ENCODE measurements around the gene TCERG1L. TPM values are rescaled to one million over a fixed set of nuclear protein-coding genes. Genes with fewer than 3 reads are reported as not detected.

The TCERG1L gene
- total and polyA plus RNA-seq, 2 experiments from 2014 or later: 0.47 to 0.73 TPM

DNA sequence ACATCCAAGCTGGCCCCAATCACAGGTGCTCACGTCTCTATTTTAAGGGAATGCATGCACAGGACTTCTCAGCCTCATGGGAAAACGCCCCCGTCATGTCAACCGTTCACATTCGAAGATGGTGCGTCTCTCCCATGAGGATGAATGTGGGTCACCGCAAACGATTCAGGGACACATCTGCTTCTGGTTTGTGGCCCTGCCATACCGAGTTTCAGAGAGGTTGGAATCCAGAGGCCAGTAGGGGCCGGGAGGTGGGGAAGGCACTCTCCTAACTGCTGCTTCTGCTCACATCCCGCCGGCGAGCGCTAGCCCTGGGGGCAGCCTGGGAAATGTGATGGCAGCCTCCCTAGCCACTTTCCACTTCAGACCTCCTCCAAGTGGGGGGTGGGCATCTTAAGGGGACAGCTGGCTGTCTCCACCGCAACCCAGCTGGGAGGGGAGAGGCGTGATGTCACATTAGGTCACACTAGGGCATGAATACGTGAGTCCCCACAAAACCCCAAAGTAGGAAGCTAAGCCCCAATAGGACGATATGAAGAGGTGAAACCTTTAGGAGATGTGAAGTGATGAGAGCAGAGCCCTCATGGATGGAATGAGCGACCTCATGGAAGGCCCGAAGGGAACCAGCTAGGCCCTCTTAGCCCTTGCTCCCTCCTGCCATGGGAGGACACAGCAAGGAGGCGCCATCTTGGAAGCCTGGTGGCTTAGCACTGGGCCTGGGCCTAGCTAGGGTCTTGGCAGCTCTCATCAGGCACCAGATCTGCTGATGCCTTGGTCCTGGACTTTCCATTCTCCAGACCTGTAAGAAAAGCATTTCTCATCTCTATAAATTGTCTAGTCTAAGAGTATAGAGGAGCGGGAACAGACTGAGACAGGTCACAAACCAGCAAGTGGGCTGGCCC lies 107.8 kb downstream of the TCERG1L start:
- H3K79me2 ChIP-seq: no peaks in the 10 kb centered on the region
- no peaks in the 10 kb centered on the region for H3K9me2 ChIP-seq (replicated peaks; ENCODE audit: insufficient read depth)
- H3K27ac ChIP-seq: no peak overlapping the region
- H3K36me3 ChIP-seq (replicated peaks; ENCODE audit: insufficient read depth, low read depth): no peaks in the 10 kb centered on the region
- 97% methylated on average over 20 of the region's 22 CpGs for WGBS (ENCODE audit: low lambda C conversion rate, missing lambda C conversion rate)
- no peaks in the 10 kb centered on the region for H4K20me1 ChIP-seq (ENCODE audit: insufficient read depth, poor library complexity, severe bottlenecking)
- DNase-seq (ENCODE audit: low spot score): no peak
- no peak for TF ChIP-seq EZH2 (IDR thresholded peaks at IDR 0.05; ENCODE audit: borderline replicate concordance)
- TF ChIP-seq EZH2phosphoT487 (IDR thresholded peaks at IDR 0.05; ENCODE audit: low read depth, severe bottlenecking, unreplicated experiment): no peak
- TF ChIP-seq, protein P1, sequence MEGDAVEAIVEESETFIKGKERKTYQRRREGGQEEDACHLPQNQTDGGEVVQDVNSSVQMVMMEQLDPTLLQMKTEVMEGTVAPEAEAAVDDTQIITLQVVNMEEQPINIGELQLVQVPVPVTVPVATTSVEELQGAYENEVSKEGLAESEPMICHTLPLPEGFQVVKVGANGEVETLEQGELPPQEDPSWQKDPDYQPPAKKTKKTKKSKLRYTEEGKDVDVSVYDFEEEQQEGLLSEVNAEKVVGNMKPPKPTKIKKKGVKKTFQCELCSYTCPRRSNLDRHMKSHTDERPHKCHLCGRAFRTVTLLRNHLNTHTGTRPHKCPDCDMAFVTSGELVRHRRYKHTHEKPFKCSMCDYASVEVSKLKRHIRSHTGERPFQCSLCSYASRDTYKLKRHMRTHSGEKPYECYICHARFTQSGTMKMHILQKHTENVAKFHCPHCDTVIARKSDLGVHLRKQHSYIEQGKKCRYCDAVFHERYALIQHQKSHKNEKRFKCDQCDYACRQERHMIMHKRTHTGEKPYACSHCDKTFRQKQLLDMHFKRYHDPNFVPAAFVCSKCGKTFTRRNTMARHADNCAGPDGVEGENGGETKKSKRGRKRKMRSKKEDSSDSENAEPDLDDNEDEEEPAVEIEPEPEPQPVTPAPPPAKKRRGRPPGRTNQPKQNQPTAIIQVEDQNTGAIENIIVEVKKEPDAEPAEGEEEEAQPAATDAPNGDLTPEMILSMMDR (IDR thresholded peaks at IDR 0.05; ENCODE audit: poor library complexity): no peak
- H3K4me3 ChIP-seq: no peak overlapping the region
- no peaks in the 10 kb centered on the region for H3K27me3 ChIP-seq
- no peaks in the 10 kb centered on the region for H3K4me1 ChIP-seq (ENCODE audit: insufficient read depth)
- no peaks in the 10 kb centered on the region for H3K9me3 ChIP-seq (ENCODE audit: low read depth)
- no peak overlapping the region for H2AFZ ChIP-seq
- no peak overlapping the region for H3K4me2 ChIP-seq

DNA sequence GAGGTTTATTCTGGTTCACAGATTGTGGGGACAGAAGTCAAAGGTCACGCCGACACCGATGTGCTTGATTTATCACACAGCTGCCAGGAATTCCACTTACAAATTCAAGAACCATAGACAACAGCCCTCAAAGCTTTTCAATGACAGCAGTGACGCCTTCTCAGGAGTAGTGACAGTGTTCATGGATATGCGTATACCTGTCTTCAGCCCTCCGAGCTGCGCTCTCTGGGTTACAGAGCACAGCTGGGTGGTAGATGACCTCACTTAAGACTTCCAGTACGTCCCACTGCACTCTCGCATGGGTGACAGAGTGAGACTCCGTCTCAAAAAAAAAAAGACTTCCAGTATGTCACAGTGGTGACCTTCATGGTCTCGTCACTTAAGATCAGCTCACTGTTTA lies 108.5 kb downstream of the TCERG1L start:
- Histone ChIP-seq H3K4me1 (ENCODE audit: insufficient read depth) (no peaks in the 10 kb centered on the region), H3K79me2 (no peaks in the 10 kb centered on the region), H3K4me2 (no peak overlapping the region), H3K36me3 (replicated peaks; ENCODE audit: insufficient read depth, low read depth) (no peaks in the 10 kb centered on the region), H4K20me1 (ENCODE audit: insufficient read depth, poor library complexity, severe bottlenecking) (no peaks in the 10 kb centered on the region), H3K27me3 (no peaks in the 10 kb centered on the region), H3K9me2 (replicated peaks; ENCODE audit: insufficient read depth) (no peaks in the 10 kb centered on the region), H3K9me3 (ENCODE audit: low read depth) (no peaks in the 10 kb centered on the region), H3K27ac (no peak overlapping the region), H3K4me3 (no peak overlapping the region), H2AFZ (no peak overlapping the region)
- TF ChIP-seq EZH2phosphoT487 (IDR thresholded peaks at IDR 0.05; ENCODE audit: low read depth, severe bottlenecking, unreplicated experiment): no peak
- no peak for DNase-seq (ENCODE audit: low spot score)
- WGBS (ENCODE audit: low lambda C conversion rate, missing lambda C conversion rate): 94% methylated on average over 11 of the region's 11 CpGs

DNA sequence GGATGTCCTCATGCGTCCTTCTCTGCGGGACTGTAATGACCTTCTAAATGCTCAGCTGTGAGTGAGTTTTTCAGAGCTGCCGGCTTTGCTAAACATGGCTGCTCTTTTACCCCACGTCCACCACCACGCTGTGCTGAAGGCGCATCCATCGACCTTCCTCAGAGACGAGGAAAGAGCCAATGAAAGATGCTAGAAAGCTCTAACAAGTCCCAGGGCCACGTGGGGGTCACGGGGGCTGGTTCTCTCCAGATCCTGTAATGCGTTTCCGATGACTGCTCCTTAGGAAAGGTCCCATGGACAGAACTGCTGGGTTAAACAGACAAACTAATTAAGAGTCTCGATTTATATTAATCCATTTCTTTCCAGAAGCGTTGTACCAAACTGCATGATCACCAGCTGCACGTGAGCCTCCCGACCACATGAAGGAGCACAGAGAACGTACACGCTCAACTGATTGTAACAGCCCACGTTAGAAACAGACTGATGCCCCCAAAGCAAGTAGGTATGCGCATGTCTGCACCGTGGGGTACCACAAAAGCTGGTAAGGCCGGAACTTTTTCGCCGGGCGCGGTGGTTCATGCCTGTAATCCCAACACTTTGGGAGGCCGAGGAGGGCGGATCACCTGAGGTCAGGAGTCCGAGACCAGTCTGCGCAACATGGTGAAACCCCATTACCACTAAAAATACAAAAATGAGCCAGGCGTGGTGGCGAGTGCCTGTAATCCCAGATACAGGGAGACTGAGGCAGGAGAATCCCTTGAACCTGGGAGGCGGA lies 109.6 kb downstream of the TCERG1L start:
- no peak for DNase-seq (ENCODE audit: low spot score)

More for the DNA sequence above, 109.6 kb downstream of the TCERG1L start:
- no peaks in the 10 kb centered on the region for H3K9me3 ChIP-seq (ENCODE audit: low read depth)
- H3K4me2 ChIP-seq: no peak overlapping the region
- no peaks in the 10 kb centered on the region for H3K27me3 ChIP-seq
- no peak overlapping the region for H2AFZ ChIP-seq
- no peak overlapping the region for H3K4me3 ChIP-seq
- TF ChIP-seq EZH2 (IDR thresholded peaks at IDR 0.05; ENCODE audit: borderline replicate concordance) (no peak), EZH2phosphoT487 (IDR thresholded peaks at IDR 0.05; ENCODE audit: low read depth, severe bottlenecking, unreplicated experiment) (no peak)
- TF ChIP-seq, protein P1 (IDR thresholded peaks at IDR 0.05; ENCODE audit: poor library complexity): no peak
- no peaks in the 10 kb centered on the region for H4K20me1 ChIP-seq (ENCODE audit: insufficient read depth, poor library complexity, severe bottlenecking)
- H3K4me1 ChIP-seq (ENCODE audit: insufficient read depth): no peaks in the 10 kb centered on the region
- no peaks in the 10 kb centered on the region for H3K9me2 ChIP-seq (replicated peaks; ENCODE audit: insufficient read depth)
- WGBS (ENCODE audit: low lambda C conversion rate, missing lambda C conversion rate): 94% methylated on average over 33 of the region's 33 CpGs
- H3K27ac ChIP-seq: no peak overlapping the region
- no peaks in the 10 kb centered on the region for H3K79me2 ChIP-seq
- H3K36me3 ChIP-seq (replicated peaks; ENCODE audit: insufficient read depth, low read depth): no peaks in the 10 kb centered on the region
